T-helper 9 cell (primary cell): ENCODE data around the gene TPRX2.
"Not testable (repeated sequence)": the region's sequence is repeated elsewhere in the genome, so short reads cannot be mapped to it uniquely, and the experiment has no call there.

Experiments used
- DNase-seq: peaks from one replicate; pipeline ENCODE4 v3.0.0-alpha.2; 2020
- total RNA-seq, 2 donors: gene quantifications; one replicate each; lab custom pipeline; 2026; lab: John Stamatoyannopoulos, UW

TPRX2 gene
- 0 reads per million in 2 donors for total RNA-seq

- DNase-seq = not testable (repeated sequence)
Measured at GRCh38 chr19:47858646-47859285, at the start of gene TPRX2. Gene TPRX2, plus strand, starts transcription at chr19:47859235. Its CDS starts 12 bp downstream, at chr19:47859247.

- peak; percentile 84 for DNase-seq
Measured at GRCh38 chr19:47813304-47813994, 45.6 kb upstream of the TPRX2 start.

- no peak for DNase-seq
Measured at GRCh38 chr19:47813995-47814328, 45.1 kb upstream of the TPRX2 start.

GRCh38 chr19:47816270-47816669 is 42.8 kb upstream of the TPRX2 start:
- not testable (repeated sequence) for DNase-seq

- DNase-seq = not testable (repeated sequence)
Measured at GRCh38 chr19:47818221-47818620, 40.8 kb upstream of the TPRX2 start.

GRCh38 chr19:47819858-47820257 is 39.2 kb upstream of the TPRX2 start:
- no peak for DNase-seq

GRCh38 chr19:47820410-47820809 is 38.6 kb upstream of the TPRX2 start:
- DNase-seq = no peak

GRCh38 chr19:47821460-47822020 is 37.5 kb upstream of the TPRX2 start, which contains the start of gene CRX:
Gene CRX, plus strand, starts transcription at chr19:47821937. Its CDS starts 12,507 bp downstream, at chr19:47834444.
- DNase-seq = no peak

GRCh38 chr19:47824396-47824795 is 34.6 kb upstream of the TPRX2 start:
- no peak for DNase-seq

GRCh38 chr19:47826800-47827199 is 32.2 kb upstream of the TPRX2 start:
- DNase-seq = no peak

GRCh38 chr19:47832723-47833122 is 26.3 kb upstream of the TPRX2 start:
- DNase-seq = no peak

- DNase-seq = no peak
Measured at GRCh38 chr19:47836038-47836437, 23.0 kb upstream of the TPRX2 start.

GRCh38 chr19:47839411-47839810 is 19.6 kb upstream of the TPRX2 start:
- DNase-seq = no peak

GRCh38 chr19:47839913-47840312 is 19.1 kb upstream of the TPRX2 start:
- no peak for DNase-seq

- no peak for DNase-seq
Measured at GRCh38 chr19:47842941-47843340, 16.1 kb upstream of the TPRX2 start.

GRCh38 chr19:47848425-47848822 is 10.6 kb upstream of the TPRX2 start:
- DNase-seq = no peak

GRCh38 chr19:47848823-47849473 is 10.1 kb upstream of the TPRX2 start:
- DNase-seq = peak; percentile 18

- DNase-seq = no peak
Measured at GRCh38 chr19:47853003-47853402, 6.0 kb upstream of the TPRX2 start.

GRCh38 chr19:47854459-47854858 is 4.6 kb upstream of the TPRX2 start:
- no peak for DNase-seq

GRCh38 chr19:47858231-47858630 is 804 bp upstream of the TPRX2 start:
- not testable (repeated sequence) for DNase-seq

- not testable (repeated sequence) for DNase-seq
Measured at GRCh38 chr19:47859838-47860237, 803 bp downstream of the TPRX2 start.

GRCh38 chr19:47860602-47861297 is 1.7 kb downstream of the TPRX2 start:
- DNase-seq = no peak

GRCh38 chr19:47861630-47862029 is 2.6 kb downstream of the TPRX2 start:
- DNase-seq = no peak
